Thyroid gland (tissue), 4 donors: ENCODE results near the gene AFF3.

Source experiments
- POLR2A ChIP-seq, 2 donors: fragments of 450-650 bp; IDR thresholded peaks; one replicate each; pipeline ENCODE4 v1.6.1; 2017; ENCODE audit warnings: antibody characterized with exemption in 2 of 2, mild to moderate bottlenecking in 2 of 2, moderate library complexity in 1 of 2
- TF ChIP-seq, protein P1 (sequence below), 6 experiments: fragments of 200-600 bp in 3 of 6; fragments of 450-650 bp in 3 of 6; sonication (generic) in 3 of 6; IDR thresholded peaks; one replicate each; pipeline ENCODE4 v1.5.1; 2016 to 2019; ENCODE audit warnings: antibody characterized with exemption in 6 of 6, mild to moderate bottlenecking in 2 of 6, inconsistent platforms in 1 of 6, moderate library complexity in 1 of 6

GRCh38 chr2:99675130-99675661 is 467.2 kb downstream of the AFF3 start:
- TF ChIP-seq, protein P1, sequence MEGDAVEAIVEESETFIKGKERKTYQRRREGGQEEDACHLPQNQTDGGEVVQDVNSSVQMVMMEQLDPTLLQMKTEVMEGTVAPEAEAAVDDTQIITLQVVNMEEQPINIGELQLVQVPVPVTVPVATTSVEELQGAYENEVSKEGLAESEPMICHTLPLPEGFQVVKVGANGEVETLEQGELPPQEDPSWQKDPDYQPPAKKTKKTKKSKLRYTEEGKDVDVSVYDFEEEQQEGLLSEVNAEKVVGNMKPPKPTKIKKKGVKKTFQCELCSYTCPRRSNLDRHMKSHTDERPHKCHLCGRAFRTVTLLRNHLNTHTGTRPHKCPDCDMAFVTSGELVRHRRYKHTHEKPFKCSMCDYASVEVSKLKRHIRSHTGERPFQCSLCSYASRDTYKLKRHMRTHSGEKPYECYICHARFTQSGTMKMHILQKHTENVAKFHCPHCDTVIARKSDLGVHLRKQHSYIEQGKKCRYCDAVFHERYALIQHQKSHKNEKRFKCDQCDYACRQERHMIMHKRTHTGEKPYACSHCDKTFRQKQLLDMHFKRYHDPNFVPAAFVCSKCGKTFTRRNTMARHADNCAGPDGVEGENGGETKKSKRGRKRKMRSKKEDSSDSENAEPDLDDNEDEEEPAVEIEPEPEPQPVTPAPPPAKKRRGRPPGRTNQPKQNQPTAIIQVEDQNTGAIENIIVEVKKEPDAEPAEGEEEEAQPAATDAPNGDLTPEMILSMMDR (IDR thresholded peaks at IDR 0.05), result no peak
- no peak for TF ChIP-seq POLR2A (IDR thresholded peaks at IDR 0.05)
